DOHH2 (cell line): ENCODE measurements around the gene AUTS2.

Source experiments
- H3F3A ChIP-seq: fragments of 200-600 bp; sonication (generic), shearing (Covaris generic); 2 replicates; pipeline ENCODE4 v1.6.0; 2016; ENCODE audit warnings: antibody characterized with exemption, mild to moderate bottlenecking; ENCODE audit not compliant: control insufficient read depth, insufficient read depth
- H3K27ac ChIP-seq: fragments of 200-600 bp; sonication (generic); 2 replicates; pipeline ENCODE4 v1.5.1; 2014; ENCODE audit warnings: low read depth, mild to moderate bottlenecking, low read length, moderate library complexity
- H3K27me3 ChIP-seq: fragments of 200-600 bp; sonication (generic); 2 replicates; pipeline ENCODE4 v1.6.1; 2014; ENCODE audit warnings: mild to moderate bottlenecking, low read length, mixed read lengths; ENCODE audit not compliant: control insufficient read depth
- H3K36me3 ChIP-seq: fragments of 200-600 bp; sonication (generic); 2 replicates; pipeline ENCODE4 v1.6.1; 2014; ENCODE audit warnings: mild to moderate bottlenecking, low read length, moderate library complexity, mixed read lengths; ENCODE audit not compliant: control insufficient read depth
- H3K4me1 ChIP-seq: fragments of 200-600 bp; sonication (generic); 2 replicates; pipeline ENCODE4 v1.6.1; 2014; ENCODE audit warnings: mild to moderate bottlenecking, low read length, mixed read lengths; ENCODE audit not compliant: control insufficient read depth
- H3K4me2 ChIP-seq: fragments of 200-600 bp; sonication (generic); 2 replicates; pipeline ENCODE4 v1.6.0; 2014; ENCODE audit warnings: mild to moderate bottlenecking, low read length, moderate library complexity
- H3K4me3 ChIP-seq: fragments of 200-600 bp; sonication (generic); 2 replicates; pipeline ENCODE4 v1.5.1; 2014; ENCODE audit warnings: mild to moderate bottlenecking, low read length, mixed read lengths
- H3K79me2 ChIP-seq: fragments of 200-600 bp; sonication (generic); 2 replicates; pipeline ENCODE4 v1.6.1; 2014; ENCODE audit warnings: mild to moderate bottlenecking, low read length, mixed read lengths; ENCODE audit not compliant: control insufficient read depth
- H3K9me2 ChIP-seq: fragments of 200-600 bp; sonication (generic); replicated peaks from 2 replicates; pipeline ENCODE4 v1.6.1; 2014; ENCODE audit warnings: mild to moderate bottlenecking, low read length, mixed read lengths; ENCODE audit not compliant: control insufficient read depth
- H3K9me3 ChIP-seq: fragments of 200-600 bp; sonication (generic); 2 replicates; pipeline ENCODE4 v1.6.1; 2014; ENCODE audit warnings: antibody characterized with exemption, low read length, mixed read lengths; ENCODE audit not compliant: control insufficient read depth, insufficient read depth
- H4K20me1 ChIP-seq: fragments of 200-600 bp; sonication (generic); 2 replicates; pipeline ENCODE4 v1.6.0; 2014; ENCODE audit warnings: low read depth, mild to moderate bottlenecking, antibody characterized with exemption, low read length, moderate library complexity; ENCODE audit not compliant: control insufficient read depth, insufficient read depth
- CTCF ChIP-seq: fragments of 200-600 bp; sonication (generic); IDR thresholded peaks from one replicate; pipeline ENCODE4 v1.5.1; 2014; ENCODE audit warnings: antibody characterized with exemption, mild to moderate bottlenecking, low read depth, low read length; ENCODE audit not compliant: poor library complexity, severe bottlenecking
- EZH2phosphoT487 ChIP-seq: fragments of 200-600 bp; sonication (generic); IDR thresholded peaks from 2 replicates; pipeline ENCODE4 v1.6.1; 2017; ENCODE audit warnings: borderline replicate concordance, mild to moderate bottlenecking, antibody characterized with exemption, low read length, moderate library complexity, mixed read lengths

AUTS2 gene

GRCh38 chr7:69599955-69600709, 1.9 kb downstream of the AUTS2 start:
- peaks cover 64% of the 10 kb centered on the region for H3K79me2 ChIP-seq
- H3K4me1 ChIP-seq: peaks cover 60% of the 10 kb centered on the region
- TF ChIP-seq CTCF: peak; percentile 24
- no peak for TF ChIP-seq EZH2phosphoT487
- H3K36me3 ChIP-seq: peaks cover 10% of the 10 kb centered on the region; the same call in 1 of the 2 replicates
- H3K9me3 ChIP-seq: no peaks in the 10 kb centered on the region
- peak overlapping the region; percentile 68 for H3K4me2 ChIP-seq
- H3K4me3 ChIP-seq: peak overlapping the region; percentile 89
- H3K27me3 ChIP-seq: 0 out of 2 replicates have a peak, but pooled peaks cover 3% of the 10 kb centered on the region
- H4K20me1 ChIP-seq: peaks cover 46% of the 10 kb centered on the region
- peaks cover 31% of the 10 kb centered on the region for H3F3A ChIP-seq
- H3K27ac ChIP-seq: peak overlapping the region; percentile 66; the same call in 1 of the 2 replicates
- no peaks in the 10 kb centered on the region for H3K9me2 ChIP-seq

DNA sequence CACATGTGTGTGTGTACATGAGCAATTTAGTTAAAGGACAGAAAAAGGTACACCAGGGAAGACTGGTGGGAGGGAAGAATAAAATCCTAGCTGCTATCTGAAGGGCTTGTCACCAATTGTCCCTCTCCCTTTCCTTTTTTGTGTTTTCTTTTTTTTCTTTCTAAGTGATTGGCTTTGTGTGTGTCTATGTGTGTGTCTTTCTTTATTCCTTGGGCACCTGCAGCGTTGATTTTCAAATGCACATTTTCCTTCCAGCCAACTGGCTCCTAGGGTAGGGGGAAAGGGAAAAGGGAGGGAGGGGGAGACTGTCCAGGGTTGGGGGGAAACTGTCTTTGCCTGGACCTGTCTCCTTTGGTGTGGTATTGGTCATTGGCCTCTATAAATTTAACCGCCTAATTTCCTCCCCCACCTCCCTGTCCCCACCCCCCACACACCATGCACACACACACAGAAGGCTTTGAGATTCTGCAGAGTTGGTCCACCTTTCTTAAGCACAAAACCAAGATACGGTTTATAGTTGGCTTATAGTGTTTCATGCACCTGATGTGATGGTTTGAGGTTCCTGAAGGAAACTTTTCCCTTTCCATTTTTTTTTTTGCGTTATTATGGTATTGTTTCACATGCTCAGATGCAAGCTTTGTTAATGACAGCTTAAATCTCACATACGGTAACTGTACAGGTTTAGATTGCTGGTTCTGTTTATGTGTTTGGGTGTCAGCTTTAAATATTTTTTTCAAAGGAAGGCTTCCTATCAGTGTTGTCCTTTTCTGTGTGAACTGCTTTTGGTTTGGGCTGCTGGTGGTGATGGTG, 2.6 kb downstream of the AUTS2 start:
- TF ChIP-seq EZH2phosphoT487 (no peak), CTCF (no peak)
- Histone ChIP-seq H3K4me3 (peak overlapping the region; percentile 89), H3K9me3 (no peaks in the 10 kb centered on the region), H3K27me3 (0 out of 2 replicates have a peak, but pooled peaks cover 3% of the 10 kb centered on the region), H3K27ac (no peak overlapping the region), H3F3A (peaks cover 25% of the 10 kb centered on the region), H3K4me1 (peaks cover 68% of the 10 kb centered on the region), H3K79me2 (peaks cover 72% of the 10 kb centered on the region), H3K9me2 (no peaks in the 10 kb centered on the region), H3K36me3 (peaks cover 10% of the 10 kb centered on the region; the same call in 1 of the 2 replicates), H3K4me2 (peak overlapping the region; percentile 68), H4K20me1 (peaks cover 53% of the 10 kb centered on the region)

DNA sequence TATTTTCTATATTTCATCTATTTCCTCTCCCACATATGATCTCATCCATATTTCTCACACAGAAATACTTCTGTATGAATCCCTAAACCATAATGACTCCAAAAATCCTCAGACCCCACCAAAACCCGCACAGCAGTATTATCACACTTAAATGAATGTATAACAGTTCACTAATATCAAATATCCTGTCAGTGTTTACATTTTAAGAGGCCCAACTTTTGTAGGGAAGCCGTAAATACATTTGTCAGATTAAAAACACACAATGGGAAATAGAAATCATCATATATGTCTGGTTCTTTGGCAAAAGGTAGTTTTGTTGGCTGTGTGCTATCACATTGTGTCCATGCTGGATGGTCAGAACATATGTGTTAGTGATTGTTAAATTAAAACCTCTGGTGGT, 4.2 kb downstream of the AUTS2 start:
- H3F3A ChIP-seq: peaks cover 9% of the 10 kb centered on the region
- peak overlapping the region; percentile 68 for H3K4me2 ChIP-seq
- no peak overlapping the region for H3K27ac ChIP-seq
- H3K9me3 ChIP-seq: no peaks in the 10 kb centered on the region
- H3K79me2 ChIP-seq: peaks cover 88% of the 10 kb centered on the region
- no peaks in the 10 kb centered on the region for H3K9me2 ChIP-seq
- H3K36me3 ChIP-seq: peaks cover 10% of the 10 kb centered on the region; the same call in 1 of the 2 replicates
- H4K20me1 ChIP-seq: peaks cover 63% of the 10 kb centered on the region
- H3K4me1 ChIP-seq: peaks cover 58% of the 10 kb centered on the region
- no peak for TF ChIP-seq EZH2phosphoT487
- no peak for TF ChIP-seq CTCF
- H3K27me3 ChIP-seq: no peaks in the 10 kb centered on the region
- peak overlapping the region; percentile 89 for H3K4me3 ChIP-seq
